ENCODE measurements around the gene SCO2.

SCO2 gene

GRCh38 chr22:50497093-50497492, 28.3 kb downstream of the SCO2 start:
- TF ChIP-seq ZIC2 (tag by site-specific recombination; IDR thresholded peaks at IDR 0.05), result no peak
- no peak for TF ChIP-seq ZNF639 (tag by site-specific recombination; IDR thresholded peaks at IDR 0.05)
- no peak for TF ChIP-seq ZNF664 (tag by site-specific recombination; IDR thresholded peaks at IDR 0.05)
- TF ChIP-seq ZNF514 (tag by site-specific recombination; IDR thresholded peaks at IDR 0.05), result no peak
- no peak for TF ChIP-seq ZNF561 (tag by site-specific recombination; IDR thresholded peaks at IDR 0.05; ENCODE audit: borderline replicate concordance)
- TF ChIP-seq ZNF501 (tag by site-specific recombination; IDR thresholded peaks at IDR 0.05), result no peak
- TF ChIP-seq, protein P1, sequence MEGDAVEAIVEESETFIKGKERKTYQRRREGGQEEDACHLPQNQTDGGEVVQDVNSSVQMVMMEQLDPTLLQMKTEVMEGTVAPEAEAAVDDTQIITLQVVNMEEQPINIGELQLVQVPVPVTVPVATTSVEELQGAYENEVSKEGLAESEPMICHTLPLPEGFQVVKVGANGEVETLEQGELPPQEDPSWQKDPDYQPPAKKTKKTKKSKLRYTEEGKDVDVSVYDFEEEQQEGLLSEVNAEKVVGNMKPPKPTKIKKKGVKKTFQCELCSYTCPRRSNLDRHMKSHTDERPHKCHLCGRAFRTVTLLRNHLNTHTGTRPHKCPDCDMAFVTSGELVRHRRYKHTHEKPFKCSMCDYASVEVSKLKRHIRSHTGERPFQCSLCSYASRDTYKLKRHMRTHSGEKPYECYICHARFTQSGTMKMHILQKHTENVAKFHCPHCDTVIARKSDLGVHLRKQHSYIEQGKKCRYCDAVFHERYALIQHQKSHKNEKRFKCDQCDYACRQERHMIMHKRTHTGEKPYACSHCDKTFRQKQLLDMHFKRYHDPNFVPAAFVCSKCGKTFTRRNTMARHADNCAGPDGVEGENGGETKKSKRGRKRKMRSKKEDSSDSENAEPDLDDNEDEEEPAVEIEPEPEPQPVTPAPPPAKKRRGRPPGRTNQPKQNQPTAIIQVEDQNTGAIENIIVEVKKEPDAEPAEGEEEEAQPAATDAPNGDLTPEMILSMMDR (tag by site-specific recombination; IDR thresholded peaks at IDR 0.05), result no peak
- TF ChIP-seq ZBTB21 (tag by site-specific recombination; IDR thresholded peaks at IDR 0.05), result no peak
- TF ChIP-seq MEIS1 (CRISPR knock-in tag; IDR thresholded peaks at IDR 0.05; ENCODE audit: borderline replicate concordance), result no peak
- TF ChIP-seq, protein P2, sequence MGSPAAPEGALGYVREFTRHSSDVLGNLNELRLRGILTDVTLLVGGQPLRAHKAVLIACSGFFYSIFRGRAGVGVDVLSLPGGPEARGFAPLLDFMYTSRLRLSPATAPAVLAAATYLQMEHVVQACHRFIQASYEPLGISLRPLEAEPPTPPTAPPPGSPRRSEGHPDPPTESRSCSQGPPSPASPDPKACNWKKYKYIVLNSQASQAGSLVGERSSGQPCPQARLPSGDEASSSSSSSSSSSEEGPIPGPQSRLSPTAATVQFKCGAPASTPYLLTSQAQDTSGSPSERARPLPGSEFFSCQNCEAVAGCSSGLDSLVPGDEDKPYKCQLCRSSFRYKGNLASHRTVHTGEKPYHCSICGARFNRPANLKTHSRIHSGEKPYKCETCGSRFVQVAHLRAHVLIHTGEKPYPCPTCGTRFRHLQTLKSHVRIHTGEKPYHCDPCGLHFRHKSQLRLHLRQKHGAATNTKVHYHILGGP (tag by site-specific recombination; IDR thresholded peaks at IDR 0.05), result no peak
- TF ChIP-seq ZBTB44 (tag by site-specific recombination; IDR thresholded peaks at IDR 0.05), result no peak
- TF ChIP-seq INSM2 (tag by site-specific recombination; IDR thresholded peaks at IDR 0.05), result no peak
- TF ChIP-seq SP7 (tag by site-specific recombination; IDR thresholded peaks at IDR 0.05), result no peak
- no peak for TF ChIP-seq ZNF530 (tag by site-specific recombination; IDR thresholded peaks at IDR 0.05; ENCODE audit: low read depth)
- no peak for TF ChIP-seq KLF9 (tag by site-specific recombination; IDR thresholded peaks at IDR 0.05; ENCODE audit: low read depth)
- TF ChIP-seq FEZF1 (tag by site-specific recombination; IDR thresholded peaks at IDR 0.05), result no peak
- no peak overlapping the region for H3K4me3 ChIP-seq (ENCODE audit: low read depth, low read length)
- ChIA-PET POLR2A (interaction anchor here (0.7 to 3.8 kb wide), 8 partner anchors 10 to 116 kb away, joined by 3 to 33 read pairs (median 7); partner anchors contain the start of genes LMF2, MIOX, NCAPH2 and SCO2), CTCF (interaction anchor here (0.6 to 3.7 kb wide), 15 partner anchors 9 to 343 kb away, joined by 3 to 24 read pairs (median 6); partner anchors contain the start of genes MIOX, SCO2 and SYCE3)
- no peak overlapping the region for H3K27ac ChIP-seq (ENCODE audit: extremely low read depth, low read depth, low read length)
- H3K4me1 ChIP-seq (ENCODE audit: control insufficient read depth, insufficient read depth, low read length), result no peaks in the 10 kb centered on the region
- H3K36me3 ChIP-seq (ENCODE audit: control insufficient read depth in 2 of 2, insufficient read depth in 1 of 2, low read length in 2 of 2), result peaks cover 0 to 1% of the 10 kb centered on the region in 2 experiments; a peak in 1 of 3 replicates
- no peaks in the 10 kb centered on the region for H3K9me3 ChIP-seq (ENCODE audit: control insufficient read depth, insufficient read depth, low read depth, low read length)

DNA sequence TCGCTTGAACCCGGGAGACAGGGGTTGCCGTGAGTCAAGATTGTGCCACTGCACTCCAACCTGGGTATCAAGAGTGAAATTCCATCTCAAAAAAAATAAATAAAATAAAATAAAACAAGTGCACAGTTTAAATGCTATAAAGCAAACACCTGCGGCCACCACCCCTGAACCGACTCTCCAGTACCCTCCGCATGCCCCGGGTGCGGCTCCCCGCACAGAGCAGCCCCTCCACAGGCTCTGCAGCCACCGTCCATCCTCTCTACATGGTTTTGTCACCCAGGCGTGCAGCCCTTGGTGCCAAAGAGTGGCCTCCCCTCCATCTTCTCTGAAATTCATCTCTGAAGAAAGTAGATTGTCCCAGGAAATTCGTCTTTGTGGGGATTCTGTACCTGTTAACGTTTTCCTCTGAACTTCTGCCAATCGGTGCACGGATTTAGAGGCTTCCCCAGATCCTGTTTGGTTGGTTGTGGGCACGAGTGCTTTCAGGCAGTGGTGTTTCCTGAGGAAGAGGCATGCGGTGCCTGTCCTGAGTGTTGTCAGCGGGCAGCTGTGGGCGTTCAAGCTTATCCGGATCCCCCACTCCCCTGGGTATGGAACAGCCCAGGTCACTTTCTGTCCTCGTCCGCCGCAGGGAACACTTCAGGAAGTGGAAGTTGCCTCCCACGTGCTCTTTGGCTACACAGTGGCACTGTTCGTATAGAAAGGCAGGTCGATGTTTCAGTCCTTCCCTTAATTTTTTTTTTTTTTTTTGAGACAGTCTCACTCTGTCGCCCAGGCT, 34.7 kb downstream of the SCO2 start:
- Histone ChIP-seq H3K4me1 (ENCODE audit: control insufficient read depth, insufficient read depth, low read length) (no peaks in the 10 kb centered on the region), H3K9me3 (ENCODE audit: control insufficient read depth, insufficient read depth, low read depth, low read length) (no peaks in the 10 kb centered on the region), H3K27ac (ENCODE audit: extremely low read depth, low read depth, low read length) (no peak overlapping the region), H3K36me3 (ENCODE audit: control insufficient read depth in 2 of 2, insufficient read depth in 1 of 2, low read length in 2 of 2) (no peaks in the 10 kb centered on the region), H3K4me3 (ENCODE audit: low read depth, low read length) (no peak overlapping the region)
- CTCF ChIA-PET, result no interaction called here
- POLR2A ChIA-PET, result interaction anchor here (0.7 kb wide), 1 partner anchor 9 kb away, joined by 3 read pairs; no protein-coding TSS in a partner anchor
- no peak for TF ChIP-seq ZNF280D (tag by site-specific recombination; IDR thresholded peaks at IDR 0.05)
- peak; percentile 8; the same call in 1 of the 2 replicates for TF ChIP-seq EGR2 (tag by site-specific recombination; IDR thresholded peaks at IDR 0.05; ENCODE audit: low read depth)
- no peak for TF ChIP-seq KLF8 (tag by site-specific recombination; IDR thresholded peaks at IDR 0.05)
- no peak for TF ChIP-seq YY1 (tag by site-specific recombination; IDR thresholded peaks at IDR 0.05)
- TF ChIP-seq INSM2 (tag by site-specific recombination; IDR thresholded peaks at IDR 0.05), result no peak
- TF ChIP-seq ZNF248 (tag by site-specific recombination; IDR thresholded peaks at IDR 0.05), result no peak
